Measurements from ENCODE around the gene TNFRSF1A. TPM values are rescaled to one million over a fixed set of nuclear protein-coding genes. Genes with fewer than 3 reads are reported as not detected.

TNFRSF1A gene
- total and polyA plus RNA-seq, 12 donors: 46.4 to 386 (median 224) TPM

DNA sequence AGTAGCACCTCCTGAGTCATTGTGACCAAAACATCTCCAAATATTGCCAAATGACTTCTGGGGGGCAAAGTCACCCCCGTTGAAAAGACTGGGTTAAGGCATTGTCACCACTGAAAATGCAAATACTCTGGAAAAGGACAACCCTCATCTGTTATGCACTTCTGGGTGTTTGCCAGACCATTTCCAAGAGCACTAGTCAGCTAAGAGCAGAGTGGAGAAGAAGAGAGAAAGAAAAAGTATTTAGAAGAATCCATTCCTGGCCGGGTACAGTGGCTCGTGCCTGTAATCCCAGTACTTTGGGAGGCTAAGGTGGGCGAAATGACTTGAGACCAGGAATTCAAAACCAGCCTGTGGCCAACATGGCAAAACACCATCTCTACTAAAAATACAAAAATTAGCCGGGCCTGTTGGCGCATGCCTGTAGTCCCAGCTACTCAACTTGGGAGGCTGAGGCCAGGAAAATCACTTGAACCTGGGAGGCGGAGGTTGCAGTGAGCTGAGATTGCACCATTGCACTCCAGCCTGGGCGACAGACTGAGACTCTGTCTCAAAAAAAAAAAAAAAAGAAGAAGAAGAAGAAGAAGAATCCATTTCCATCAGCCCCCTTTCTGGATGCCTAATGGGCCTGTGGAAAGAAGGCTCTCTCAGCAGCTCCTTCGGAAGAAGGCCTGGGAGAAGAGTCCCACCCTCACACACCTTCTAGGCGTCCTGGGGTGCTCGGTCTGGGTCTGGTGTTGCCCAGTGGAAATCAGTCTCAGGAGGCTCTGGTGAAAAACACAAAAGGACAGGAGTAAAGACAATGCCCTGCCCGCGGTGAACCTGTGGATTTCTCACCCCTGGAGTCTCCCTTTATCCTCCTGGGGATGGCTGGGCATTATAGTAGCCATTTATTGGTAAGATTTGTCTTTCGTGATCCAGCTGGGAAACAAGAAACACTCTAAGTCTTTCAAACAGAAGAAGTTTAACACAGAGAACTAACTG is 38.6 kb upstream of the TNFRSF1A start:
- TF ChIP-seq, protein P1, sequence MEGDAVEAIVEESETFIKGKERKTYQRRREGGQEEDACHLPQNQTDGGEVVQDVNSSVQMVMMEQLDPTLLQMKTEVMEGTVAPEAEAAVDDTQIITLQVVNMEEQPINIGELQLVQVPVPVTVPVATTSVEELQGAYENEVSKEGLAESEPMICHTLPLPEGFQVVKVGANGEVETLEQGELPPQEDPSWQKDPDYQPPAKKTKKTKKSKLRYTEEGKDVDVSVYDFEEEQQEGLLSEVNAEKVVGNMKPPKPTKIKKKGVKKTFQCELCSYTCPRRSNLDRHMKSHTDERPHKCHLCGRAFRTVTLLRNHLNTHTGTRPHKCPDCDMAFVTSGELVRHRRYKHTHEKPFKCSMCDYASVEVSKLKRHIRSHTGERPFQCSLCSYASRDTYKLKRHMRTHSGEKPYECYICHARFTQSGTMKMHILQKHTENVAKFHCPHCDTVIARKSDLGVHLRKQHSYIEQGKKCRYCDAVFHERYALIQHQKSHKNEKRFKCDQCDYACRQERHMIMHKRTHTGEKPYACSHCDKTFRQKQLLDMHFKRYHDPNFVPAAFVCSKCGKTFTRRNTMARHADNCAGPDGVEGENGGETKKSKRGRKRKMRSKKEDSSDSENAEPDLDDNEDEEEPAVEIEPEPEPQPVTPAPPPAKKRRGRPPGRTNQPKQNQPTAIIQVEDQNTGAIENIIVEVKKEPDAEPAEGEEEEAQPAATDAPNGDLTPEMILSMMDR (IDR thresholded peaks at IDR 0.05): no peak
- no peak for TF ChIP-seq POLR2A (IDR thresholded peaks at IDR 0.05)
- Histone ChIP-seq H3K27me3 (no peaks in the 10 kb centered on the region), H3K9me3 (replicated peaks in 1 of 3) (no peaks in the 10 kb centered on the region), H3K4me1 (replicated peaks in 1 of 2) (peaks cover 53 to 55% of the 10 kb centered on the region in 2 donors), H3K36me3 (replicated peaks in 1 of 2) (no peaks in the 10 kb centered on the region), H3K27ac (peak overlapping the region in 1 of 5 donors; percentile 26), H3K4me3 (no peak overlapping the region)
- intact Hi-C loops (cut with DNase I): loop anchor here (5.0 kb wide), 2 partner anchors 43 to 53 kb away; no protein-coding TSS in a partner anchor
- peak in 2 of 7 donors; percentile 10 to 23 for DNase-seq
- 83 to 89% (median 86%) methylated on average over 13 to 14 of the region's 14 CpGs for WGBS, 4 donors

DNA sequence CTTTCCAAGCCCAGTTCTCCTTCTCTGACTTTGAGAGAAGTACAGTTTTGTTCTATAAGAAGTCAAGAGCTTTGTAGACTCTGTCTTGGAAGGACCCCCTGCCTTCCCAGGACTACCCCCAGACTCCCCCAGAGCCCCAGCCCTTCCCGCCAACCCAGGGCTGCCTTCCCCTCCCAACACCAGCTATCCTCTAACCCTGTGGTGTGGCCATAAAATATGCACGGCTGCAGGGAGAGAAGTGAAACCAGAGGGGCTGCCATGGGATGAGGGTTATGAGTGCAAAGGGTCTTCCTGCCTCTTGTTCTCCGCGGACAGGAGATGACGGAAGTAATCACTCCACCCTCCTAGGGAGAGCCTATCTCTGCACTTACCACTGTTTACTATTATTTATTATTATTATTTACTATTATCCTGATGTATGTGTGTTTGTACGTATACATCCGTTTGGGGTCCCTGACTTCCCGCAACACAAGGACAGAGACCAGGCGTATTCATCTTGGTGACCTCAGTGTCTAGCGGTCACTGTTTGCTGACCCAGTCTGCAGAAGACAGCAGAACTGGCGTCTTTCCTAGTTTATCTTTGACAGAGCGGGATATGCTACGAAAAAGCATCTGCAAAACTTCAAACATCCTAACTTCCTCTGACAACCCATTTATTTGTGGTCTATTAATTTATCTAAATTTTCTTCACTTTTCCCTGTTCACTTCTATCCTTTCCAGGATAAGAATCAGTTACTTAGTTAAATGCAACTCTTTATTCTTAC is 37.0 kb upstream of the TNFRSF1A start:
- no peaks in the 10 kb centered on the region for H3K27me3 ChIP-seq
- peak in 3 of 7 donors; percentile 17 to 27 (median 21) for DNase-seq
- H3K36me3 ChIP-seq (replicated peaks in 1 of 2): no peaks in the 10 kb centered on the region
- peaks cover 52 to 55% of the 10 kb centered on the region in 2 donors for H3K4me1 ChIP-seq (replicated peaks in 1 of 2)
- H3K27ac ChIP-seq: peak overlapping the region in 2 of 5 donors; percentile 44 to 86
- 55 to 67% (median 63%) methylated on average over 12 to 13 of the region's 13 CpGs for WGBS, 4 donors
- no peak for TF ChIP-seq POLR2A (IDR thresholded peaks at IDR 0.05)
- TF ChIP-seq, protein P1 (IDR thresholded peaks at IDR 0.05): no peak
- no peaks in the 10 kb centered on the region for H3K9me3 ChIP-seq (replicated peaks in 1 of 3)
- intact Hi-C loops (cut with DNase I): no loop called here
- no peak overlapping the region for H3K4me3 ChIP-seq

DNA sequence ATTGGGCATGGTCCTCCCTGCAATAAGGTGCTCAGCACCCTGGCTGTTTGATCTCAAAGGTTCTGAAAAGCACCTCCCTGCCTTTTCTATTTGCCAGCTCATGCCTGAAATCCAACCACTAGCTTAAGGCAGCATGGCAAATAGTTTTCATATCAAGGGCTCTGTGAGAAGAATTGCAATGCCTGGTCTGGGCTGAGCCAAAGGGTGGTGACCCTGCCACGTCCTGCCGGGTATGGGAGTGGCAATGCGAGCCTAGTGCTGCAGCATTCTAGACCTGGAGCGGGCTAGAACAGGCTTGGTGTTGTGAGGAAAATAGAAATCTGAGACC is 35.8 kb upstream of the TNFRSF1A start:
- intact Hi-C loops (cut with DNase I): no loop called here
- no peak overlapping the region for H3K4me3 ChIP-seq
- no peaks in the 10 kb centered on the region for H3K27me3 ChIP-seq
- WGBS, 4 donors: 36 to 48% (median 41%) methylated on average over 4 of the region's 4 CpGs
- peaks cover 47 to 53% of the 10 kb centered on the region in 2 donors for H3K4me1 ChIP-seq (replicated peaks in 1 of 2)
- TF ChIP-seq, protein P1 (IDR thresholded peaks at IDR 0.05): no peak
- no peak for TF ChIP-seq POLR2A (IDR thresholded peaks at IDR 0.05)
- H3K27ac ChIP-seq: peak overlapping the region in 4 of 5 donors; percentile 7 to 85 (median 61)
- DNase-seq: peak; percentile 23 to 81 (median 72)
- H3K36me3 ChIP-seq (replicated peaks in 1 of 2): no peaks in the 10 kb centered on the region
- H3K9me3 ChIP-seq (replicated peaks in 1 of 3): no peaks in the 10 kb centered on the region

All from adrenal gland (tissue), 12 donors.